ENCODE results near the gene IL18R1.

DNA sequence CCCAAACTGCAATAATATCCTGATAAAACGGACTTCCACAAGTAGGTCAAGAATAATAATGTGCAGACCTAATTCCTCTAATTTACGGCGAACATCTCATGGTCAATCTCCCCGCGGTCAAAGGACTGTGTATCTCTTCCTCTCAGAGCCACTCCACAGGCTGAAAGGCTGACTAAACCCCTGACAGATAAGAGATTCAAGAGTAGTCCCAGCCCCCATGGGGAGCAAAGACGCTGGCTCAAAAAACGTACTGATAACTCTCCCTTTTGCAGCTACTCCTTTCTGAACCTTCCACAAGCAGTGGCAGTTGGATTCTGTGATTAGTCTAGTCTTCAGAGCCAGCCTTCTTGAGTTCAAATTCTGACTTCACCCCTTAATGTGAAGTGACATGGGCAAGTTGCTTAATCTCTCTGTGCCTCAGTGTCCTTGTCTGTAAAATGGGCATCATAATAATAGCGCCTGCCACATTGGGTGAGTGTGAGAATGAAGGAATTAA, 19.7 kb upstream of the IL18R1 start:
- TF ChIP-seq, protein P1, sequence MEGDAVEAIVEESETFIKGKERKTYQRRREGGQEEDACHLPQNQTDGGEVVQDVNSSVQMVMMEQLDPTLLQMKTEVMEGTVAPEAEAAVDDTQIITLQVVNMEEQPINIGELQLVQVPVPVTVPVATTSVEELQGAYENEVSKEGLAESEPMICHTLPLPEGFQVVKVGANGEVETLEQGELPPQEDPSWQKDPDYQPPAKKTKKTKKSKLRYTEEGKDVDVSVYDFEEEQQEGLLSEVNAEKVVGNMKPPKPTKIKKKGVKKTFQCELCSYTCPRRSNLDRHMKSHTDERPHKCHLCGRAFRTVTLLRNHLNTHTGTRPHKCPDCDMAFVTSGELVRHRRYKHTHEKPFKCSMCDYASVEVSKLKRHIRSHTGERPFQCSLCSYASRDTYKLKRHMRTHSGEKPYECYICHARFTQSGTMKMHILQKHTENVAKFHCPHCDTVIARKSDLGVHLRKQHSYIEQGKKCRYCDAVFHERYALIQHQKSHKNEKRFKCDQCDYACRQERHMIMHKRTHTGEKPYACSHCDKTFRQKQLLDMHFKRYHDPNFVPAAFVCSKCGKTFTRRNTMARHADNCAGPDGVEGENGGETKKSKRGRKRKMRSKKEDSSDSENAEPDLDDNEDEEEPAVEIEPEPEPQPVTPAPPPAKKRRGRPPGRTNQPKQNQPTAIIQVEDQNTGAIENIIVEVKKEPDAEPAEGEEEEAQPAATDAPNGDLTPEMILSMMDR (IDR thresholded peaks at IDR 0.05) = no peak
- no peak for TF ChIP-seq POLR2AphosphoS5 (IDR thresholded peaks at IDR 0.05)
- TF ChIP-seq POLR2A (IDR thresholded peaks at IDR 0.05) = no peak
- no peak for TF ChIP-seq EP300 (IDR thresholded peaks at IDR 0.05)

Data from sigmoid colon (tissue), 4 donors.